H9 (cell line): Measurements from ENCODE around the gene KY. TPM values are rescaled to one million over a fixed set of nuclear protein-coding genes. Genes with fewer than 3 reads are reported as not detected.

Source experiments
- DNase-seq: peaks from one replicate; pipeline ENCODE4 v3.0.0-alpha.2; 2017
- H2AFZ ChIP-seq: one replicate; pipeline ENCODE4 v1.6.1; 2013; ENCODE audit warnings: mild to moderate bottlenecking, low read length, control low read depth, moderate library complexity
- H2AK5ac ChIP-seq: 2 replicates; pipeline ENCODE4 v1.6.1; 2013; ENCODE audit warnings: low read length, control low read depth, mixed read lengths; ENCODE audit not compliant: insufficient read length
- H2BK120ac ChIP-seq: one replicate; pipeline ENCODE4 v1.6.1; 2013; ENCODE audit warnings: low read depth, mild to moderate bottlenecking, low read length, control low read depth, inconsistent platforms; ENCODE audit not compliant: poor library complexity, severe bottlenecking
- H2BK12ac ChIP-seq: 2 replicates; pipeline ENCODE4 v1.6.1; 2013; ENCODE audit warnings: low read length, control low read depth, mixed read lengths, low read depth; ENCODE audit not compliant: insufficient read length
- H2BK15ac ChIP-seq: 2 replicates; pipeline ENCODE4 v1.6.1; 2013; ENCODE audit warnings: low read depth, low read length, control low read depth
- H2BK20ac ChIP-seq: one replicate; pipeline ENCODE4 v1.6.1; 2013; ENCODE audit warnings: low read depth, mild to moderate bottlenecking, low read length, control low read depth, inconsistent platforms; ENCODE audit not compliant: poor library complexity, severe bottlenecking
- H2BK5ac ChIP-seq: 2 replicates; pipeline ENCODE4 v1.6.1; 2013; ENCODE audit warnings: low read length, control low read depth, mixed read lengths; ENCODE audit not compliant: insufficient read length
- H3K14ac ChIP-seq: 2 replicates; pipeline ENCODE4 v1.6.1; 2013; ENCODE audit warnings: low read length, control low read depth; ENCODE audit not compliant: insufficient read depth
- H3K18ac ChIP-seq: 2 replicates; pipeline ENCODE4 v1.6.1; 2013; ENCODE audit warnings: low read depth, mild to moderate bottlenecking, mixed read lengths, low read length, control low read depth; ENCODE audit not compliant: insufficient read length
- H3K23ac ChIP-seq: 2 replicates; pipeline ENCODE4 v1.6.1; 2013; ENCODE audit warnings: low read length, control low read depth, mixed read lengths, low read depth; ENCODE audit not compliant: insufficient read length
- H3K23me2 ChIP-seq: 2 replicates; pipeline ENCODE4 v1.6.1; 2013; ENCODE audit warnings: low read depth, mild to moderate bottlenecking, mixed read lengths, low read length, control low read depth; ENCODE audit not compliant: insufficient read length, poor library complexity, severe bottlenecking
- H3K27ac ChIP-seq: 2 replicates; pipeline ENCODE4 v1.5.1; 2013; ENCODE audit warnings: low read length, control low read depth, mixed read lengths, low read depth; ENCODE audit not compliant: insufficient read length
- H3K27me3 ChIP-seq: 2 replicates; pipeline ENCODE4 v1.6.1; 2013; ENCODE audit warnings: low read length, control low read depth, inconsistent platforms; ENCODE audit not compliant: insufficient read depth
- H3K4ac ChIP-seq: 2 replicates; pipeline ENCODE4 v1.6.1; 2013; ENCODE audit warnings: low read depth, mild to moderate bottlenecking, control low read depth, inconsistent platforms, low read length, moderate library complexity
- H3K4me1 ChIP-seq: 2 replicates; pipeline ENCODE4 v1.6.1; 2013; ENCODE audit warnings: low read length, control low read depth, inconsistent platforms; ENCODE audit not compliant: insufficient read depth
- H3K4me2 ChIP-seq: 2 replicates; pipeline ENCODE4 v1.6.1; 2013; ENCODE audit warnings: low read length, control low read depth, mixed read lengths; ENCODE audit not compliant: insufficient read length, insufficient read depth
- H3K56ac ChIP-seq: 2 replicates; pipeline ENCODE4 v1.6.1; 2013; ENCODE audit warnings: low read depth, mild to moderate bottlenecking, mixed read lengths, low read length, control low read depth; ENCODE audit not compliant: insufficient read length
- H3K79me1 ChIP-seq: 2 replicates; pipeline ENCODE4 v1.6.1; 2013; ENCODE audit warnings: low read depth, mild to moderate bottlenecking, moderate library complexity, low read length, control low read depth, inconsistent platforms; ENCODE audit not compliant: insufficient read depth, poor library complexity, severe bottlenecking
- H3K79me2 ChIP-seq: 2 replicates; pipeline ENCODE4 v1.6.1; 2013; ENCODE audit warnings: low read length, control low read depth, inconsistent platforms; ENCODE audit not compliant: insufficient read depth
- H3K9ac ChIP-seq: 2 replicates; pipeline ENCODE4 v1.6.1; 2013; ENCODE audit warnings: low read length, control low read depth, mixed read lengths; ENCODE audit not compliant: insufficient read length; ENCODE audit errors: extremely low read depth
- H3K9me3 ChIP-seq: one replicate; pipeline ENCODE4 v1.6.1; 2013; ENCODE audit warnings: low read depth, low read length, inconsistent platforms; ENCODE audit not compliant: control insufficient read depth
- H3T11ph ChIP-seq: one replicate; pipeline ENCODE4 v1.6.1; 2013; ENCODE audit warnings: mild to moderate bottlenecking, low read length, control low read depth, inconsistent platforms
- H4K20me1 ChIP-seq: one replicate; pipeline ENCODE4 v1.6.1; 2013; ENCODE audit not compliant: control insufficient read depth, insufficient read length, insufficient read depth
- H4K5ac ChIP-seq: 2 replicates; pipeline ENCODE4 v1.6.1; 2013; ENCODE audit warnings: low read depth, mild to moderate bottlenecking, mixed read lengths, low read length, control low read depth; ENCODE audit not compliant: insufficient read length
- H4K8ac ChIP-seq: replicated peaks from 2 replicates; pipeline ENCODE4 v1.6.1; 2013; ENCODE audit warnings: low read length, control low read depth, mixed read lengths, low read depth; ENCODE audit not compliant: insufficient read length
- H4K91ac ChIP-seq: 2 replicates; pipeline ENCODE4 v1.6.1; 2013; ENCODE audit warnings: low read depth, mild to moderate bottlenecking, moderate library complexity, mixed read lengths, low read length, control low read depth; ENCODE audit not compliant: insufficient read length
- H3K27ac Mint-ChIP-seq, 3 experiments: 2 replicates in 2 of 3; 3 replicates in 1 of 3; pipeline ENCODE4 v1.8.0; 2020 to 2021; ENCODE audit warnings: mixed read lengths in 3 of 3, mild to moderate bottlenecking in 1 of 3, moderate library complexity in 1 of 3
- H3K27me3 Mint-ChIP-seq: 2 replicates; pipeline ENCODE4 v1.8.0; 2021; ENCODE audit warnings: low read depth, mild to moderate bottlenecking, moderate library complexity, mixed read lengths
- H3K36me3 Mint-ChIP-seq, 3 experiments: 2 replicates in 2 of 3; 3 replicates in 1 of 3; pipeline ENCODE4 v1.8.0; 2020 to 2021; ENCODE audit warnings: low read depth in 3 of 3, mixed read lengths in 3 of 3; ENCODE audit not compliant: insufficient read depth in 1 of 3
- H3K4me1 Mint-ChIP-seq, 2 experiments: 2 replicates each; pipeline ENCODE4 v1.8.0; 2020; ENCODE audit warnings: mixed read lengths in 2 of 2
- H3K4me3 Mint-ChIP-seq, 2 experiments: 2 replicates in 1 of 2; 3 replicates in 1 of 2; pipeline ENCODE4 v1.8.0; 2020 to 2021; ENCODE audit warnings: mild to moderate bottlenecking in 2 of 2, mixed read lengths in 2 of 2, moderate library complexity in 1 of 2
- H3K9me3 Mint-ChIP-seq, 2 experiments: 2 replicates in 1 of 2; 3 replicates in 1 of 2; pipeline ENCODE4 v1.8.0; 2020; ENCODE audit warnings: mild to moderate bottlenecking in 2 of 2, mixed read lengths in 2 of 2, moderate library complexity in 1 of 2
- CTCF ChIP-seq: fragments of 200-600 bp; sonication (generic); conservative IDR thresholded peaks from 3 replicates; pipeline ENCODE4 v1.8.0; 2021; ENCODE audit warnings: antibody characterized with exemption, mild to moderate bottlenecking
- WGBS: extraction: QIAGEN DNeasy Blood & Tissue Kit; methylation state at CpG from one replicate; pipeline ENCODE4 v1.1.7; 2013; ENCODE audit warnings: missing lambda C conversion rate, low lambda C conversion rate, mixed read lengths; ENCODE audit not compliant: insufficient read length; ENCODE audit errors: extremely low coverage; 5-methylcytosine and 5-hydroxymethylcytosine counted together
- total RNA-seq: library from RNA; stranded (reverse); gene quantifications from 2 replicates; pipeline ENCODE4 v1.2.1, GENCODE V29; 2021

Gene KY
- total RNA-seq, 1 experiment from 2014 or later: not detected

- no peak for DNase-seq
- Histone ChIP-seq H3K18ac (no peak overlapping the region), H2BK120ac (no peak overlapping the region), H3K23ac (no peak overlapping the region), H3K79me2 (no peaks in the 10 kb centered on the region), H3K9me3 (no peaks in the 10 kb centered on the region), H2BK15ac (no peak overlapping the region), H3K27me3 (peaks cover 79% of the 10 kb centered on the region), H2AFZ (no peak overlapping the region), H4K8ac (no peak overlapping the region), H4K91ac (no peak overlapping the region), H2AK5ac (no peak overlapping the region), H2BK5ac (no peak overlapping the region), H3K4me1 (no peaks in the 10 kb centered on the region), H2BK20ac (no peak overlapping the region), H2BK12ac (no peak overlapping the region), H4K5ac (no peak overlapping the region), H3K4ac (no peak overlapping the region), H3T11ph (no peak overlapping the region), H3K27ac (no peak overlapping the region), H3K4me2 (peak overlapping the region; percentile 39), H4K20me1 (no peaks in the 10 kb centered on the region), H3K23me2 (no peaks in the 10 kb centered on the region), H3K56ac (no peak overlapping the region), H3K14ac (no peak overlapping the region), H3K79me1 (no peaks in the 10 kb centered on the region), H3K9ac (no peak overlapping the region)
- Mint-ChIP-seq H3K4me1 (peaks cover 5 to 10% of the 10 kb centered on the region in 2 experiments), H3K36me3 (no peaks in the 10 kb centered on the region), H3K27ac (no peak overlapping the region), H3K27me3 (peaks cover 100% of the 10 kb centered on the region), H3K9me3 (no peaks in the 10 kb centered on the region; a peak in 1 of 5 replicates), H3K4me3 (peak overlapping the region; percentile 41 to 78; a peak in 4 of 5 replicates)
- no peak for TF ChIP-seq CTCF
- no CpG with 5 or more reads among the region's 17 CpGs for WGBS
These were observed 672 bp upstream of the KY start for GRCh38 chr3:134651347-134652041.
